NAMALWA (cell line): ENCODE measurements around the gene MAPK11.

ENCODE experiments used
- DNase-seq: peaks from one replicate; pipeline ENCODE4 v3.0.0-alpha.2; 2015; ENCODE audit warnings: low spot score

Gene MAPK11

DNA sequence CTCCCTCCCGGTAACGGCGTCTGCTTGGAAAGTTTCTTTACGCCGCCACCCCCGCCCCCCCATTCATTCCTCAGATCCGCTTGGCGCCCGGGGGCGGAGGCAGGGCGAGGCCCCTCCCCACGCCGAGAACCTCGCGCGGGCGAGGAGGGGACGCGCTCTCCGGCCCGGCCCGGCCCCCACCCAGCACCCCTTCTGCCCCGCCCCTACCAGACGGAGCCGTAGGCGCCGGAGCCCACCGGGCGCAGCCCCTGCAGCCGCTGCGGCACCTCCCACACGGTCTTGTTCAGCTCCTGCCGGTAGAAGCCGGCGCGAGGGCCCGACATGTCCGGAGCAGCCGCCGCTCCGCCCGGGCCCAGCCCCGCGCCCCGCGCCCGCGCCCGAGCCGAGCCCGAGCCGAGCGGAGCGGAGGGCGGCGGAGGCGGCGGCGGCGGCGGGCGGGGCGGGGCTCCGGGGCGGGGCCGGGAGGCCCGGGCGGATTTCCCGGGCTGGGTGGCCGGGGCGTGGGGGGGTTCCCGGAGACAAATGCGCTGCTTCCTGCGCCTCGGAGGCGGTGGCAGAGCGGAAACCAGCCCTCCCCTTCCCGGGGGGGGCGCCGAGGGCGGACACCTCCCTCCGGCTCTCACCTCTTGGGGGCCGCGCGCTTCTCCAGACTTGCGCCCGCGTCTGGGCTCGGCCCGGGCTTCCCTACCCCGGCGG, at the start of gene MAPK11:
MAPK11 (minus strand) TSS at position 411 of the 696 bp plus-strand sequence; CDS start at position 323, 88 bp downstream.
- DNase-seq, result peak; percentile 57

DNA sequence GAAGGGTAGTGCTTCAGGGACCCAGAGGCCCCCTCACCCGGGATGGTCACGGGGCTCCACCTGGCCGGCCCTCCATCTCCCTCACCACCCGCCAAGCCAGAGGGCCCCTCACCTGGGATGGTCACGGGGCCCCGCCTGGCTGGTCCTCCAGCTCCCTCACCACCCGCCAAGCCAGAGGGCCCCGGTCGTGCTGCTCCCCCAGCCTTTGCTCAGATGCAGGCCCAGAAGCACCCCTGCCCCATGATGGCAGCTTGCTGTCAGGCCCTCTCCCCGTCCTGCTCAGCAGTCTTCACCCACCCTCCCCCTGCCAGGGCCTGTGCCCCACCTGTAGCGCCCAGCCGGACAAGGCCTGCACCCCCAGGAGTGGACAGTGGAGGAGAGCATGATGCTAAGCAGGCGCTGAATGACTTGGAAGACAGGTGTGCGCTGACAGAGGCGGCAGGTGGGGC, 49.3 kb upstream of the MAPK11 start:
- no peak for DNase-seq

DNA sequence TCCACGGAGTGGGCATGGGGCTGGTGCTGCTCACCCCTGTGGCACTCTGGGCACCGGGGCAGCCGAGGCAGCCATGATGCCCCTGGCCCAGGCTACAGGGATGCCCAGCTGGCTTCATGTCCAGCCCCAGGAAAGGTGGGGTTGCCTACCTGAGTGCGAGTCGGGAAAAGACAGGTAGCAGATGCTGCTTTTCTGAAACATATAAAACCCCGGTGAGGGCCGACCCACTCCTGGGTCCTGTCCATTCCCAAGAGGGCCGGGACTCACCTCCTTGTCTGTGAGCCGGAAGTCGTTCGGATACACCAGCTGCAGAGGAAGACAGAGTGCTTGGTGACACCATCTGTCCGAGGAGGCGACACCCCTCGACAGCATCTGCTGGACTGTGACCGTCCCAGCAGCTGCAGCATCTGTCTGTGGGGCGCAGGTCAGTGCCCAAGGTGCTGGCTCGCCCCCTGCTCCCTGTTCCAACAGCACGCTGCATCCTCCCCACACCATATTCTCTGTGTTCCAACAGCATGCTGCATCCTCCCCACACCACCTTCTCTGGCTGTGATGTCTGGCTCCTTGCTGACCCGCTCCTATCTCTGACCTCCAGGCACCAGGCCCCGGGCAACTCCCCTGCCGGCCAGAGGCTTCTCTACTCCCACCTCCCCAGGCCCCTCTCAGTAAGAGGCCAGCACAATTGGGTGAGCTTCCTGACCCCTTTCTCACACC, 48.7 kb upstream of the MAPK11 start:
- peak; percentile 91 for DNase-seq

DNA sequence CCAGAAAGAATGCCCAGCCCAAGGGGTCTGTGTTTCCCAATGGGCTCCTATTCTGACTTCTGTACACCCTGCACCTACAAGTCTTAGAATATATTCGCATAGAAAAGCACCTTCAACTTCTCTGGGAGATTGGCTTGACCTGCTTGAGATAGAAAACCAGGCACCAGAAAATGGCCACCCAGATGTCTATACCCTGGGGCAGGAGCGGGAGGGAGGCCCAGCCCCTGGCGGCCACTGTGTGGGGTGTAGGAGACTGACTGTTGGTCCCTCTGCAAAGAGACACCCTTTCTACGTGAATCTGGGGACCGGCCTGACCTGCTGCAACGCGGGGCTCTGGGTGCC, 48.1 kb upstream of the MAPK11 start:
- peak; percentile 62 for DNase-seq

DNA sequence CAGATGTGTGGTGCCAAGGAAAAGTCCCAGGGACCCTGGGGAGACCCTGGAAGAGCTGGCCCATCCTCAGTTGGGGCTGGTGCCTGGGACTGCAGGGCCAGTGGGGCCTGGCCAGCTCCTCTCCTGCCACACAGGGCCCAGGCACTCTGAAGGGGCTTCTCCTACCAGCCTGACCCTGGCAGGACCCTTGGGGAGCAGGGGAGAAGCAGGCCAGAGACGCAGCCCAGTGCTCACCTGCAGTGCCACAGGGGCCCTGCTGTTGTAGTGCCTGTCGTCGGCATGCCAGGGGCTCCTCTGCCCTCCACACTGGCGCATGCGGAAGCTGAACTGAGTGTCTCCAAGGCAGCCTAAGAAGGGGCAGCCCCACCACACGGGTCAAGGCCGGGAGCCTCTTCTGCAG, 47.5 kb upstream of the MAPK11 start:
- DNase-seq, result no peak

DNA sequence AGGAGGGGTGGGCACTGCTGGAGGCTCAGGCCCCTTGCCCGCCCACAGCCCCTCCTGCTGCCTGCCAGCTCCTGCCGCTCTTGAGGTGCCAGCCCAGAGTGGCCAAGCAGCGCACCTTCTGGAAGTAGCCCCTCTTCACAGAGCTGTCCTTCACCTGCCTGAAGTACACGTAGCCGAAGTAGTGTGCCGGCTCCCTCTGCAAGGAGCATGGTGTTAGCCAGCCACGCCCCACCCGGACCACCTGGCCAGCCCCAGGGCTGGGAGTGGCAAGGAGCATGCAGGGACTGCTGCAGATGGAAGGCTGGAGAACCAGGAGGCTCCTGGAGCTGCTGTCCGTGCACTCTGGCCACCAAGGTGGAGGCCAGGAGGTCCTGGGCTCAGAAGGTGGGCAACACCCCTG, 47.0 kb upstream of the MAPK11 start:
- DNase-seq, result no peak

DNA sequence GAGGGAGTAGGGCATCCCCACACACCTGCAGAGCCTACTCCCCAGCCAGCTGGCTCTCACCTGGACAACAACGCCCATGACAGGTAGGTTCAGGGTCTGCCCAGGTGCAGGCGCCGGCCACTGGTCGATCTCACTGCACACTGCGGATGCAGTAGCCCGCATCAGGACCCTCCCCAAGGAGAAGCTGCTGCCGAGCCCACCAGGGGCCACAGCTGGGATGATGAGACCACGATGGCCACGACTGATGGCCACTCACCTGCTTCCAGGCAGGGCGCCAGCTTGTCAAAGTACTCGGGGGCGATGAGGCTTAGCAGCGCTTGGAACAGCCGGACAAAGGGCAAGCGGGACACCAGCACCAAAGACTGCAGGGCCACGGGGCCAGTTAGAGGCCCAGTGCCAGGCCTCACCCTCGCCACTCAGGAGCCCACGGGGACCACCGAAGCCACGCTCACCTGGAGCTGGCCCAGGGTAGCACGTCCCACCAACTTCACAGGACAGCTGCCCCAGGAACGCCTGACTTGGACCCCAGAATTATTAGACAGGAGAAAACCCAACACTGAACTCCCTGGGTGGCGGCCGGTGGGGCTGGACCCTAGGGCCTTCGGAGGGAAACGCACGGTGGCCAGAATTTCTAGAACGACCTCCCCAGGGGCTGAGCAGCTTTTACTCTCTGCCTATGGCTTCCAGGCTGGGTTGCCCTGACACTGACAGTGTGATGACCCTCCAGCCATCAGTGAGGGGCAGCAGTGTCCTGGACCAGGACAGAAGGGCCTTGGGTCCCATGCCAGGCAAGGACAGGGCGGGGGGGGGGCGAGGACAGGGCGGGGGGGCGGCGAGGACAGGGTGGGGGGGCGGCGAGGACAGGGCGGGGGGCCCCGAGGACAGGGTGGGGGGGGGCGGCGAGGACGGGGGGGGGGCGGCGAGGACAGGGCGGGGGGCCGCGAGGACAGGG, 46.2 kb upstream of the MAPK11 start:
- DNase-seq, result no peak

DNA sequence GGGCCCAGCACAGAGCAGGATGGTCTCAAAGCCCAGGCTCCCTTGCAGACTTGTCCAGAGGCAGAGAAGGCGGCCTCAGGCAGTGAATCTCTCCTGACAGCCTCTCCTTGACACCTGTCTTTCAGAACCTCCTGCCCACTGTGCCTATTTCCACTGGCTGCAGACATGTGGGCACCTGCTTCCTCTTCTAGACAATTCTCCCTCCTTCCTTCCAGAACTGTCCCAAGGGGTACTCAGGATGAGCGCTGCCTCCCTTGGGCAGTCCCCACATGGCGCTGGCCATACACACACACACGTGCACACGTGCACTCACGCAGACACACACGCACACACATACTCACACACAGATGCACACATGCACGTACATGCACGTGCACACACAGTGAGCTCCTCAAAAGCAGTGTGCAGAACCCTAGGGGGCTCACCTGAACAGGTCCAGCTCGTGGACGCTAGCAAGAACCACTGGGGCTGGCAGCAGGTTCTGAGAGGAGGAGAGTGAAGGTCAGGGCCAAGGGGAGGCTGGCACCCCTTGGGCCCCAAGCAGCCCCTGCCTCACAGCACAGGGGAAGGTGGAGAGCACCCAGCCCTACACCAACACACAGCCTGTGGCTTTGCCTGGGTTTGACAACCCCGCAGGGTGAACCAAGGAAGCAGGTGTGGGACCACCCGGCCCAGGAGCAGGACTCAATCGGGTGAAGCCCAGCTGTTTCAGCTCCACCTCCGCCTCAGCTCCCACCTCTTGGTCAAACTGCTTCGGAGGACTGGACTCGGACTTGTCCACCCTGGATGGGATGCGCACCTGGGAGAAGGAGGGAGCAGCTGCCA, 45.3 kb upstream of the MAPK11 start:
- peak; percentile 69 for DNase-seq

DNA sequence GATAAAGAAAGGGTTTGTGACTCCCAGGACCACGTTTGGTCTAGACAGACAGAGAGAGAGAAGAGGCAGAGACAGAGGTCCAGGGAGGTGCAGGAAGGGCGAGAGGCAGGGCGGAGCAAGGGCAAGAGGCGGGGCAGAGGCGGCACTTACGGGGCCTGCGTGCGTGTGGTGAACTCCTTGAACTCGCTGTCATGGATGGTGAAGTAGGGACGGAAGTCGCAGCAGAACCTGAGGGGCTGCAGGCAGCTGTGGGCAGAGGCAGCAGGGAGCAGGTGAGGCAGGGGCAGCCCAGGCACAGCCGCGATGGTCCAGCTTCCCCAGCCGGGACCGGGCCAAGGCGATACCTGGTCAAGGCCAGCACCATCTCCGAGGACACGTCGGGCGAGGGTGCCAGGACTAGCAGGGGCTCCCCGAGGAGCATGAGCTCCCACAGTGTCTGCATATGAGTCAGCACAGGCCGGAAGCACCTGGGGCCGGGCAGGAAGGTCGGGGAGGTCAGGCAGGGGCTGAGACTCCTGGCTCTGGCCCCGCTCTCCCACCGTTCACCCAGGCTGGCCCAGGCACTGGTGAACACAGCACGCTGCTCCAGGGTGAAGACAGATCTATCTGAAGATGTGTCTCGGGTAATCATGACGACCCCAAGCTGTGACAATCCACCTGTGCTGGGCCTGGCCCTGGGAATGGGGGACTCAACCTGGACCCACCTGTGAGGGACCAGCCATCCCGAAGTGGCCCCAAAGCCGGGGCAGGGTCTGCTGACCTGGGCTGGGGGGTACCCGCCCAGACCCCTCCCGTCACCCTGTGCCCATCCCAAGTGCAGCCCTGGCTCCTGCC, 44.5 kb upstream of the MAPK11 start:
- peak; percentile 91 for DNase-seq

DNA sequence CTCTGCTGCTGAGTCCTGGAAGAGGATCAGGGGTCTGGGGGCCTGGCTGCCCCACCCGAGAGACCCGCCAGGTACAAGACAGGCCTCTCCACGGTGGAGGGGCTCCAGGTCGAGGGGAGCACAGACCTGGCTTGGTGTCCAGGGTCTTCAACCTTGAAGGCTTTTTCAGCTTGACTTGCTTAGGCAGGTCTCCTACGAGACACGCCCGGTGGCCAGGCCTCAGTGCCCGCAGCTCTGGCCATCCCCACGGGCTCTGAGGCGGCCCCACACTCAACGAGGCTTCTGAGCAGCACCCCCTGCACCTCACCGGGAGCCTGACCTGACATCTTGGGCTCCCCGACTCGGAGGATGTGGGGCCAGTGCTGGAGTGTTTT, 43.9 kb upstream of the MAPK11 start:
- DNase-seq, result no peak

DNA sequence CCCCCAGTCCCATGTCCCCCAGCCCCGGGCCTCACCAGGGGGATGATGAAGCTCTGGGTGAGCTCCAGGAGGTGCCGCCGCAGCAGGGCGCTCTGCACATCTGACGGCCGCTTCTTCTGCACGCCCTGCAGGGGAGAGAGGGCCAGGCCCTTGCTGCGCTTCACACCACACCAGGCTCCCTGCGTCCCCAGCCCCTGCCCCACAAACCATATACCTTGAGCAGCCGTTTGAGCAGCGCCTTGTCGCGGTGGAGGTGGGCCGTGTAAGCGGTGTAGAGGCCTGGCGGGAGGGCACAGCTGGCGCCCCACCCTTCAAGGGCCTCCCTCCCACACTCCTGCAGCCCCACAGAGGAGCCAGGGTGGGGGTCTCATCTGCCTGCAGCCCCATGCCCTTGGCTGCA, 43.4 kb upstream of the MAPK11 start:
- DNase-seq, result no peak

DNA sequence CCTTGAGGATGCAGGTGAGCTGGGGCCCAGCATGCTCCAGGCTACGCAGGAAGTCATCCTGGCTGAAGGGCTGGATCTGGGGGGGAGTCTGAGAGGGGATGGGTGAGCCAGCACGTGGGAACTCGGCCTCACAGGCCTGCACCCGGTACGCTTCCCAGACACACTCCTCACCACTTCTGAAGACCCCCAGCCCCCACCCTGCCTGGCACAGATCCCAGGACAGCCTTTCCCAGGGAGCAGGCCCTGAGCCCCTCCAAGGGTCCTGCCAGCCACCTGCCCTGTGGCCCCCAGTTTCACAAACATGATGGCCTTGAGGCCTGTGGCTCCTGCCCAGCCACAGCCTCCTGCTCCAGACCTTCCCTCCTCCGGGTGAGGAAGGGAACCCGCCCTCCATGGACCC, 42.8 kb upstream of the MAPK11 start:
- DNase-seq, result no peak

DNA sequence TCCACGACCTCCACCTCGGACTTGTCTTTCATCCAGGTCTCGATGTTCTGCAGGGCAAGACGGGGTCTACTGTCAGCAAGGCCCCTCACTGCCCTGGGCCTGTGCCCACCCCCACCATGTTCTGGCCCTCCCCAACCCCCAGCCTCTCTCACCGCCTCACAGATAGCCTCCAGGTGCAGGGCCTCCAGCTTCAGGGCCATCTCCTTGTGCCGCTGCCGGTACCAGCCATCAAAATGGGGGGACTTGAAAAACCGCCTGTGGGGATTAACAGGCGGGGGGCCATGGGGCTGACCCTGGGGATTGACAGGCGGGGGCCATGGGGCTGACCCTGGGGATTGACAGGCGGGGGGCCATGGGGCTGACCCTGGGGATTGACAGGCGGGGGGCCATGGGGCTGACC, 42.2 kb upstream of the MAPK11 start:
- DNase-seq, result no peak

DNA sequence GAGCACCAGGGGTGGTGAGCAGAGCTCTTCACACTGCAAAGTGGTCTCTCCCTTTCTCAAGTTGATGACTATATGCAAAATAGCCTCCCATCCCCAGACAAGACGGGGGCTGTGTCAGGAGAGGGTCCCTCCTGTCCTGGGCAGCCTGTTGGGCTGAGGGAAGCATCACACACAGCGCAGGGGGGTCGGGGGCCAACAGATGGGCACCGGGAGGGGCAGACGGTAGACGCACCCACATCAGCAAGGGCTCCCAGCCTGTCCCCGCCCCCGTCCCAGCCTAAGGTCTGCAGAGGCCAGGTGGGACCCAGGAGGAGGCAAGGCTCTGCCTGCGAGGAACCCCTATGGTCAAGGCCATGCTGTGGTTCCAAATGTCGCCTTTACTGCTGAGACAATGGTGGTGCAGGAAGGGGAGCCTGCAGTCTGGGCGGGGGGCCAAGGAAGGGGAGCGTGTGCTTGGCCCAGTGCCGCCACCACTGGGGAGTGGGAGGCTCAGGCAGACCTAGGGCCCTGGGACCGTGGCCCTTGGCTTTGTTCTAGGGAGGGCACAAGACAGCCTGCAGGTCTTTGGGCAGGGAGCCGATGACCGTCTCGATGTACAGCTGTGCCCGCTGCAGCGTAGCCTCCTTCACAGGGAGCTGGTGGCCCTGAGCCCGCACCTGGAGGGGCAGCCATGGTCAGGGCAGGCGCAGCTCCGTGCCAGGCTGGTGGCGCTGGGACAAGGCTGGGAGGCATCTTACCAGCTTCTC, 41.6 kb upstream of the MAPK11 start:
- DNase-seq, result no peak

DNA sequence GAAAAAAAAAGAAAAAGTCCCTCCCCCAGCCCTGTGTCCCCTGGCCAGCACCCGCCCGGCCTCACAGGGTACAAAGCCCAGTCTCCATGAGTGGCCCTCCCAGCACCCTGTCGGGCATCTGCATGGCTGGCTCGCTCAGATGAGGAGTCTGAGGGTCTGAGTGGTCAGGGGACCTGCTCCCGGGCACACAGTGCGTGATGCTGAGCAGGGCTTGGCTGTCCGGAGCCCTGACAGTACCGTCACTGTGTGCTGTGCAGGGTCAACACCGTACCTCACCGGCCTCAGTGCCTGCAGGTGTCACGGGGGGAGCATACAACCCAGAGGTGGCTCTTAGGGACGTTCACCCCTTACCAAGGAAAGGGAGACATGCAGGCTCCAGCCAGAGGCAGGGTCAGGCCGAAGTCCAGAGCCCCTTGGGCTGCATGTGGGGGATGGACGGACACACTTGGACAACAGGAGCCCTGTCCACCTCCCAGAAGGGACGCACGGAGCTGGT, 40.8 kb upstream of the MAPK11 start:
- no peak for DNase-seq

DNA sequence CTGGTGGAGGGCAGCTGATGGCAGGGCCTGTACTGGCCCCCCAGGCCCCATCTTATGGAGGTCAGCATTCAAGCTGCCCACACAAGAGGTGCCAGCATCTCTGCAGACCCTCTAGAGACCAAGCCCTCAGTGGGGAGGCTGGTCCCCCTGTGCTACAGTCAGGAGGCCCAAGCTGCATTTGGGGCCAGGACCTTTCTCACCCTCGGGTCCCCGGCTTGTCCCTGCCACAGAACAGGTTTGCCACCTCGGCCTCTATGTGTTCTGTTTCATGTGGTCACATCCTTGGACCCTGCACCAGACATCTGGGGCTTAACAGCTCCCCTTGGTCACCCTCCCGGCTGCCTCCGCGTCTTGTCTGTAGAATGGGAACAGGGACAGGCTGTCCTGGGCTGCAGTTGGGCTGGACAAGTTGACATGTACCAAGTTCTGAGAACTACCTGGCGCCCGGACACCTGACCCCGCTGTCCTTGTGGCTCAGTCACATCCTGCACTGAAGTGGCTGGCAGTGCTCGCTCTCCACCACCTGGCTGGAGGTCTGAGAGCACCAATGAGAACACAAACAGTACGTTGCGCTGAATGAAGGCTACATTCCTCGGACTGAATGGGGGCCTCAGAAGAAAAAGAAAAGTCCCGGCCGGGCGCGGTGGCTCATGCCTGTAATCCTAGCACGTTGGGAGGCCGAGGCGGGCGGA, 40.0 kb upstream of the MAPK11 start:
- no peak for DNase-seq

DNA sequence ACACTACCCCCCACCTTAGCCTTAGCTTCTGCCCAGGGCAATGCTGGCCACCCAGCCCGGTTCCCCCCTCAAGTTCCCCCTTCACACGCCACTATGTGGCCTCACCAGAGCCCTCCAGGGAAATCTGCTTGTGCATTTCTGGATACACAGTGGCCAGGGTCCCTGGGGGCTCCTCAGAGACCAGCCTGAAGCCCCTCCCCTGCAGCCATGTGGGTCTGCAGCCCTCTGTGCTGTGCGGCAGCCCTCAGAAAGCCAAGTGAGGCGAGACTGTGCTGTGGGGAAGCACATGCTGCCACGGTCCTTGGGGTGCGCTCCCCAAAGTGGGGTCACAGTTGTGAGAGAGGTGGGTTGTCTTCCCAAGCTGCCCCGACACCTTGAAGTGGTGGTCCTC, 39.4 kb upstream of the MAPK11 start:
- no peak for DNase-seq

DNA sequence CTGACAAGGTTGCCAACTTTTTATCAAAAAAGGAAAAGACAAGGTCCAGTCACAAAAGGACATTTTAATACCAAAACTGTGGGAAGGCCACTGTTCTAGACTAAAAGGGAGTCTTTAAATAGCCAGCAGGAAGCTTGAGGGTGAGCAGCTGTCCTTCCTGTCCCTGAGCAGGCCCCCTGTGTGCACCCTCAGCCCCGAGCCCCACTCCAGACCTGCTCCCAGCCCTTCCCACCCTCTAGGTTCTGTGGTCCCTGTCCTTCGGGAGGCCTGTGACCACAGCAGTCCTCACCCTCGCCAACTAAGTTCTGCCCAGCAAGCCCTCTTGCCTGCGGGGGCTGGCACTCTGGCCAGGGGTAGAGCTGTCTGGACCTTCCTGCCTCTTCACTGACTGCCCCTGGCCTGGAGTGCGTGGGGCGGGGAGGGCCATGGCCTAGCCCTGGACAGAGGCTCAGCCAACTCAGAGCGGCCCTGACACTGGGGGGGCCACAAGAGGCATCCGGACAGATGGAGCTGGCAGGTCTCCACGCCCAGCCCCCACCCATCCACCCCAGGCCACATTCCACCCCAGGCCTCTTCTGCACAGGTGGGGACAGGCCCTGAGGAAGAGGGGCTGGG, 38.9 kb upstream of the MAPK11 start:
- DNase-seq, result no peak

DNA sequence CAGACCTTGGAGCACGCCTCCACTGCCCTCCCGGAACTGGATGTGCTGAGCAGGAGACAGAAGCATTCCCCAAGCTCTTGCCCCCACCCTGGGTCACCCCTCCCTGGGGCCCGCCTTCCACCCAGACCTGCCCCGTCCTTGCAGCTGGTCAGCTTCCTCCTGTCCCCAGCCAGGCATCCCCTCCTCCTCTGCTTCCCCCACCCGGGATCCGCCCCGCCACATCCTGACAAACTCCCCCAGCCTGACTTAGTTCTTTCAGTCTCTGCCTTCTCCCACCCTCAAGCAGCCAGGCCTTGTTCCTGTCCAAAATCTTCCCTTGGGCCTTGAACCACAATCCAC, 38.4 kb upstream of the MAPK11 start:
- no peak for DNase-seq
